ENCODE data around the gene TSHZ2.
"Not testable (repeated sequence)": the region's sequence is repeated elsewhere in the genome, so short reads cannot be mapped to it uniquely, and the experiment has no call there.

Gene TSHZ2

GRCh38 chr20:53434662-53435061 is 462.5 kb downstream of the TSHZ2 start:
- no peak for DNase-seq

DNA sequence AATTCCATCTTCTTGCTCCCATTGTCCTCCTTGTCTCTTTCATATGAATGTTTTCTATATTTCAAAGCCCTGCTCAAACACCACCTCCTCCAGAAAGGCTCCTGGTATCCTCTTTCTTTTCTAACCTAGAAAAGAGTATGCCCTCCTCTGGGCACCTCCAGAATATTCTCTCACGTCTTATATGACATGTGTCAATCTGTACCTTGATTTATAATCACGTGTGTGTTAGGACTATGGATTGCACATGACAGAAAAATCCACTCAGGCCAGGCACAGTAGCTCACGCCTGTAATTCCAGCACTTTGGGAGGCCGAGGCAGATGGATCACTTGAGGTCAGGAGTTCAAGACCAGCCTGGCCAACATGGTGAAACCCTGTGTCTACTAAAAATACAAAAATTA is 464.8 kb downstream of the TSHZ2 start:
- not testable (repeated sequence) for DNase-seq

GRCh38 chr20:53438368-53438767 is 466.2 kb downstream of the TSHZ2 start:
- DNase-seq: no peak

- DNase-seq: no peak
Measured at GRCh38 chr20:53439046-53439445, 466.9 kb downstream of the TSHZ2 start.

DNA sequence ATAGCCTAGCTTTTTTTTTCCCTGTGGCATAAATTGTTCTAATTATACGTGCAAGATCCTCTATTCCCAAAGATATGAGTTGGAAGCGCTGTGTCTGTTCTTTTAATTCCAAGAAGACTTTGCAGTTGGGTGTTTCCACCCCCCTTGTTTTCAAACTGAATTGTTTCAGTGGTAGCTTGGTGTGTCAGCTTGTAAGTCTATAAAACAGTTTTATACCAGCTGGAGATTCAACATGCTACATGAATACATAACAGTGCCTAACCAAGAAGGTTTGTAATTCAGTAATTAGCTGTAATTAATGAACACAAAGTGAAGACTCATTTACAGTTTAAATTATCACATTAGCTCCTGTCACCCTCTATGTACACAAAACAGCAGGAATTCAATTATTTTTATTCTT is 467.5 kb downstream of the TSHZ2 start:
- no peak for DNase-seq

DNA sequence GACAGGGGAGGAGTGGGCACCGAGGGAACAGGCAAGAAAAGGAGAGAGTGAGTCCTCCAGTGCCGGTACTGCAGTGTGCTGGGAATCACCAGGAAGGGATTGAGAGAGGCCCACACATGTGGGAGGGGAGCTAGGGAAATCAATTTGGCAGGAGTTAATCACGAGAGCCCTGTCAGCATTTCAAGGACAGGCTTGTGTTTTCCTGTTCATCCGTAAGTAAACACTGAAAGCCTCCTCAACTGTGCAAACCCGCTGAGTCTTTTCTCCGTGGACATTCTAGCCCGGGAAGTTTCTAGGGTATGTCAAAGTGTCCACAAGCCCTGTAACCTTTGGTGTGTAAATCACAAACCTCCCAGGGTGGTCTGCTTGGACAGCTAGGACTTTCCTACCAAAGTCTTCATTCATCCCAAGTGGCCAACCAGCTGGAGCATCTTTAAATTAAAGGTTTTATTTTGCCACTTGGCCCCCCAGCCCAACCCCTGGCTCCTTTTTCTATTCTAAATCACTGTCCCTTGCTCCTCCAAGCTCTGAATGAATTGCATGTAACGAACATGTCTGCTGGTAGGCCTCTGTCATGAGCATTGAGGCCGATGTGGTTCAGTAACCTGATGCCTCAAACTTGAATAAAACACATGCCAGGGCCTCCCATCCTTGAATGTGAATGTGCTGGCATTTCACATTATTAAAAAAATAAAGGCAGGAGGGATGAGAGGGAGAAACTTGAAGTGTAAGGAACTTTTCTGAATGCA is 472.4 kb downstream of the TSHZ2 start:
- DNase-seq: peak; percentile 80

- peak; percentile 16 for DNase-seq
Measured at GRCh38 chr20:53445321-53445731, 473.2 kb downstream of the TSHZ2 start.

GRCh38 chr20:53445932-53446331 is 473.8 kb downstream of the TSHZ2 start:
- no peak for DNase-seq

DNA sequence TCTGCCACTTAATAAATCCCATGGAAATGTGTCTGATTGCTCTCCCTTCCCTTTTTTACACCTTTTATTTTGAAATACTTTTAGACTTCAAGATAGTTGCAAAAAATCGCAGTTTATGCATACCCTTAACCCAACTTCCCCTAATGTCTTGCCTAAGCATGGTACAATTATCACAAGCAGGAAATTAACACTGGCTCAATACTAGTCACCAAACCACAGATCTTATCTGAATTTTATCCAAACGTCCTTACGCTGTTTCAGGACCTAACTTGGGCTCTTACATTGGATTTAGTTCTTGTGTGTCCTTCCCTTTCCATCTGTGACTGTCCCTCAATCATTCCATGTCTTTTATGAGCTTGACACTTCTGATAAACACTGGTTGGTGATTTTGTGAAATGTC is 475.2 kb downstream of the TSHZ2 start:
- no peak for DNase-seq

DNA sequence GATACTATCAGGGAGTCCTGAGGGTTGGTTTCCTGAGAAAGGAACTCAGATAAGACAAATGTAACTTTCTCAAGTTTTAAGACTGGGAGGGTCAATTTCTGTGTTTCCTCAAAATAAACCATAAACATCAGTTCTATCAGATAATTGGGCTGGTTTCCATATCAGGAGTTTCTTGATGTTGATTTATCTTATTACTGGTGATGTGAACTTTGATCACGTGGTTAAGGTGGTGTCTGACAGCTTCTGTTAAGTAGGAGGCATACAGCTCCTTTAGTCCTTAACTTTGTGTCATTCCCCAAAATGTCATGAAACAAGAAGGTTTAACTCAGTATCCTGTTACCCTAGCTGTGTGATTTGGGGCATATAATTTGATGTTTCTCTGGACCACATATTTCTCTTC is 476.3 kb downstream of the TSHZ2 start:
- no peak for DNase-seq

DNA sequence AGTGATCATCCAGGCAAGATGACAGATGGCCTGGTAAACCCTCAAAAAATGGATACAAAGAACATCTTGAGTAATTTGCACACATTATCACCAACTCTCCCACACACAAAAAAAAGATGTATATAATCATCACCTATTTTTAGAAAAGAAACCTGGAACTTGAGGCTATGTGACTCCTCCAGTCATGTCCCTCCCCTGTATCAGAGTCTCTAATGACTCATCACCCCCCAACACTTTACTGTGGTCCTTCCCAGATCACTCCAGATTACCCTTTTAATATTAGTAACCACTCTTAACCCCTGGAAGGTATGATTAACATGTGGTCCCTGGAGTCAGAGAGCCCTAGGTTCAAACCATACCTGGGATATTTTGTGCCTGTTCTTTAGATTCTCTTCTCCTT is 476.7 kb downstream of the TSHZ2 start:
- DNase-seq: no peak

GRCh38 chr20:53453076-53453475 is 480.9 kb downstream of the TSHZ2 start:
- DNase-seq: no peak

- no peak for DNase-seq
Measured at GRCh38 chr20:53454675-53455276, 482.6 kb downstream of the TSHZ2 start.

- no peak for DNase-seq
Measured at GRCh38 chr20:53463101-53463972, 491.2 kb downstream of the TSHZ2 start.

DNA sequence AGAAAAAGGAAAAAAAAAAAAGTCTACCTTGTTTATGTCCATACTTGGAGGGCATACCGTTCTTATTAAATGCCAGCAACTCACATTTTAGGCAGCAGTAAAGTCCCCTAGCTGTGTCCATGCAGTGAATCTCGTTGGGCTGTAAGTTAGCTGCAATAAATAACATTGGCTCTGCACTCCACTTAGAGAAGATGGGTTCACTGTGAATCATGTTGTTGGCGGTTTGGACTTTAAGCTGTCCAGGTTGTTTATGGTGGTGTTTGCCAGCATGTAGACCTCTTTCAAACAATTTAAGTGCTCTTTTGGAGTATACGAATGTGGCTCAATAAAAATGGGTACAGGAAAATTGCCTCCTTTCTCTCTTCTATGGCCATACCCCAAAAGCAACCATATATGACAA is 494.1 kb downstream of the TSHZ2 start:
- no peak for DNase-seq

GRCh38 chr20:53468587-53468986 is 496.4 kb downstream of the TSHZ2 start:
- DNase-seq: no peak

DNA sequence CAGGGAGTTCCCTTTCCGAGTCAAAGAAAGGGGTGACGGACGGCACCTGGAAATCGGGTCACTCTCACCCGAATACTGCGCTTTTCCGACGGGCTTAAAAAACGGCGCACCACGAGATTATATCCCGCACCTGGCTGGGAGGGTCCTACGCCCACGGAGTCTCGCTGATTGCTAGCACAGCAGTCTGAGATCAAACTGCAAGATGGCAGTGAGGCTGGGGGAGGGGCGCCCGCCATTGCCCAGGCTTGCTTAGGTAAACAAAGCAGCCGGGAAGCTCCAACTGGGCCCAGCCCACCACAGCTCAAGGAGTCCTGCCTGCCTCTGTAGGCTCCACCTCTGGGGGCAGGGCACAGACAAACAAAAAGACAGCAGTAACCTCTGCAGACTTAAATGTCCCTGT is 500.7 kb downstream of the TSHZ2 start:
- not testable (repeated sequence) for DNase-seq

GRCh38 chr20:53480913-53481312 is 508.8 kb downstream of the TSHZ2 start:
- no peak for DNase-seq

DNA sequence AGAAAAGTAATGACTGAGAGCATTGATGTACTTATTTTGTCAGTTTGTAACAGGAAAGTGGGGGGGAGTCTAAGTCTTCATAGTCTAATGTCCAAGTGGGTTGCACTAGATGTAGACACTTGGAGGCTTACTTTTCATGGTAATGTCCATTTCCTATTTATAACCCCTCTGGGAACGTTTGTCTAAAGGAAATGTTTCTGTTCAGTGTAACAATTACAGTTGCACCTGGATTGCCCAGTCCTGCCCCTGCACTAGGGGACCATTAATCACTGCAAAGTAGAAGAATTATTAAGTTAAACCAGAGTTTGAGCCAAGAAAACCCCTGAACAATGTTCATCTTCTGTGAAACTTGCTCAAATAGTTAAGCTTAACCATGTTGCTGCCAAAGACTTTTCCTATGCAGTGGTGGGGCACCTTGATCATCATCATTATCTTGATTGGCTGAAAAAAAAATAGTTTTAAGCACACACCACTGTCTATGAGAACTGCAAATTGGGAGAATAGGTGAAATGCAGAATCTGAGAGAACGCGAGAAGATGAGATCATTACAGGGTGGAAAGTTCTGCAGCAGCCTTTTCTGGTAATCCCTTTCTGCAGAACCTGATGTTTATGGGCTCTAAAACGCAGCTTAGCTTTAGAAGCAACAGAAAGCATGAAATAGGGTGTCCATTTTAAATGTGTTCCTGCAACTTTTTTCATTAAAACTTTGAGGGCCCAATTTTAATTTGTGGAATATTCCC is 515.5 kb downstream of the TSHZ2 start:
- DNase-seq: no peak

DNA sequence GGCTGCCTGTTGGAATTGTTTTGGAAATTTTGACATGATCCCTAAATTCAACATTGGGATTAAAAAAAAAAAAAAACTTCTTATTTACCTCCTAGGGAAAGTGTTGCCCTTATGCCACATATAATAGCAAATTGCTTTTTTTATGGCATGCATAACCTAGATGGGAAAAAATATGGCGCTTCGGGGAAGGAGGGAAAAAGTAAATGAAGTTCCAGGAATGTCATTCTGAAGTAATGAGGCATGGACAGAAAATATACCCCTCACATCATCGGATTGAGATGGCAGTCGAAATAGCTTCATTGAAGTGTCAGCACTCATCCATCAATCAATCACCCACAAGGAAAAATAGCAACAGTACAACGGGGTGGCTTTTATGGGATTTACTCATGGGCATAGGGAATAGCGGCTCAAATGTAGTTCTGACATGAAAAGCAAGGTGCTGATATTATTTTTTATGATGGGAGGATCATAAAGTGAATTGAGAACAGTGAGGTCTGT is 516.7 kb downstream of the TSHZ2 start:
- peak; percentile 76 for DNase-seq

DNA sequence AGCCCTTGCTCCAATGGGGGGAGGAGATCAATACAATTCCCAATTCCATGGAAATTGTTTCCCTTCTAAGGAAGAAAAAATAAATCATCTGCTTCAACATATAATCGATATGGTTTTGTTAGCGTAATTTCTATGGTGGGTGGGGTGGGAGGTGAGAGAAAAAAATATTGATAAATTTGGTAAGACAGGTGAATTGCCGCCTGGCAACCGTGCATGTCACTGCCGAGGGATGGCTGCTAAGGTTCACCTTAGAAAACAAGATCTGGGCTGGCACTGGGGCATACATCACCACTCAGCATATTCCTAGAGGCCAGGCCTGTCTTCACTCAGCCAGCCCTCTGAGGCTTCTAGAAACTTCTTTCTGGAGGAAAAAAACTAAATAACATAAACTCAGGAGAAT is 517.4 kb downstream of the TSHZ2 start:
- DNase-seq: peak; percentile 12

DNA sequence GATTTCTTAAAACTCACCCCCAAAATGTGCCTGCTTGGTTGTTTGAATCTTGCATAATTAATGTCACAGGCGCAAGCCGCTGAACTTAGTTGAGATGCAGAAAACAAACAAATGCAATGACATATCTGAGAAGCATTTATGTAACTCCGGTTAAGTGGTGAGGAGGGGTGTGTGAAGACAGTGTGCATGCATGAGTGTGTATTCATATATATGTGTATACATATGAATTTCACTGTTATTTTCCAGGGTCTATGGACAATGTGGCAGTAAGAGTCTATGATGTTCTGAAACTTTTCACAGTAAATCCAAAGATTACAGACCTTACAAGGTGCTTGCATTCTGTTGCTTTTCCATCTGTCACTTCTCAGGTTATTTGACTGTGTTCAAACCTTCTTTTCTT is 518.5 kb downstream of the TSHZ2 start:
- DNase-seq: no peak

DNA sequence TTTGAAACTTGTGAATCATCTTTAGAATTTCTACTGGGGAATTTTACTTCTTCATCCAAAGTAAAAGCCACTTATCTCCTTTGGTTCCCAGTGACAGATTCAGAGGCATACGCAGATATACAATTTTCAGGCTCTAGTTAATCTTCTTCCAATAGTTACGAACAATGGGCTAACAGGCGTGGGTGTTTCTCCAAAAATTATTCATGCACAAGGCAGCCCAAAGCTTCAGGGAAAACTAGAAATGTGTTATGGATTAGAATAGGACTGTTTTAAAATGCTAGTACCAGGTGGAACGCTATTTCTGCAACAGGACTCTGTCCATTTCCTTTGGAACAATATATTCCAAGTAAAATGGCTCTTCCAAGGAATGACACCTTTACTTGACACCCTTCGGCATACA is 519.3 kb downstream of the TSHZ2 start:
- DNase-seq: no peak

Data from eye (tissue), 1 donor.